SK-N-MC (cell line): ENCODE results near the gene RANBP17.

Source experiments
- FOXP2 ChIP-seq: optimal IDR thresholded peaks from 2 replicates; pipeline ENCODE3; 2011; ENCODE audit warnings: mild to moderate bottlenecking, moderate library complexity; ENCODE audit not compliant: insufficient read depth; ENCODE audit errors: extremely low read length, control extremely low read depth
- POLR2AphosphoS5 ChIP-seq: IDR thresholded peaks from 2 replicates; pipeline ENCODE4 v1.6.1; 2012; ENCODE audit warnings: mild to moderate bottlenecking, low read depth, low read length, borderline replicate concordance

DNA sequence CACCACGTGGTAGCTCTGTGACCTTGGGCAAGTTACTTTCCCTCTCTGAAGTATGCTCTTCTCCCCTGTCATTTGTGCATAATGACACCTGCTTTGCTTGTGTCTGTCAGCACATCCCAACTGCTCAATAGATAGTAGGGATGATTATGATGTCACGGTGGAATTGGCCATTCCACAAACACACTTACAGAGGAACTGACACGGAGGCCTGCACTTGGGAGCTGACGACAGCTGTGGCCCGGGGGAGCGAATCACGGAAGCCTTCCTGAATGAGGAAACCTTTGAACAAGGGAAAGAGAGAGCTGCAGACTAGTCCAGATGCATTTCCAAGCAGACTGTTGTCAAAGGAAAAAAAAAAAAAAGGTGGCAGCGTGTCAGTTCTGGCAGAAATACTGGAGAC lies 468.2 kb downstream of the RANBP17 start:
- no peak for TF ChIP-seq FOXP2
- TF ChIP-seq POLR2AphosphoS5: no peak
